MCF 10A (cell line): ENCODE data around the gene KCNJ16. TPM values are rescaled to one million over a fixed set of nuclear protein-coding genes. Genes with fewer than 3 reads are reported as not detected.

Source experiments
- BruUV-seq: library from RNA; stranded (reverse); fragments of 400-500 nt; replicated peaks from 2 replicates; lab custom pipeline; 2021; lab: Mats Ljungman, UMichigan
- CTCF ChIA-PET: fragments of 300-600 bp; sonication (Branson Sonifier 250); formaldehyde crosslinking; extraction: SDS; loops from one replicate; lab custom pipeline; 2021; ENCODE audit warnings: antibody characterized with exemption, inconsistent platforms; lab: Yijun Ruan, JAX
- POLR2A ChIA-PET: fragments of 300-600, 350-650 bp; sonication (Branson Sonifier 250); formaldehyde crosslinking; extraction: SDS; loops from one replicate; lab custom pipeline; 2020; ENCODE audit warnings: antibody characterized with exemption, inconsistent platforms; lab: Yijun Ruan, JAX
- DNase-seq: peaks from one replicate; pipeline ENCODE4 v3.0.0-alpha.2; 2018; ENCODE audit not compliant: unreplicated experiment
- H3K27ac Mint-ChIP-seq: one replicate; pipeline ENCODE4 v1.8.0; 2022; ENCODE audit warnings: mild to moderate bottlenecking, low read depth, mixed read lengths; ENCODE audit not compliant: unreplicated experiment
- H3K27me3 Mint-ChIP-seq: one replicate; pipeline ENCODE4 v1.8.0; 2022; ENCODE audit warnings: mixed read lengths; ENCODE audit not compliant: insufficient read depth, unreplicated experiment
- H3K36me3 Mint-ChIP-seq: one replicate; pipeline ENCODE4 v1.8.0; 2022; ENCODE audit warnings: mild to moderate bottlenecking, moderate library complexity, mixed read lengths; ENCODE audit not compliant: insufficient read depth, unreplicated experiment
- H3K4me1 Mint-ChIP-seq: one replicate; pipeline ENCODE4 v1.8.0; 2022; ENCODE audit warnings: mixed read lengths; ENCODE audit not compliant: insufficient read depth, unreplicated experiment
- H3K4me3 Mint-ChIP-seq: one replicate; pipeline ENCODE4 v1.8.0; 2022; ENCODE audit warnings: mild to moderate bottlenecking, moderate library complexity, mixed read lengths; ENCODE audit not compliant: unreplicated experiment
- H3K9me3 Mint-ChIP-seq: one replicate; pipeline ENCODE4 v1.8.0; 2022; ENCODE audit warnings: mixed read lengths; ENCODE audit not compliant: unreplicated experiment
- intact Hi-C: fragments of 100-400 bp; cut with micrococcal nuclease; formaldehyde crosslinking; loops from 2 replicates; pipeline ENCODE4 v1.14.1; 2022
- total RNA-seq: library from RNA; stranded (reverse); gene quantifications from 2 replicates; pipeline ENCODE4 v1.2.3, GENCODE V29; 2022
- TF ChIP-seq, protein P1 (sequence below): fragments of 200-600 bp; IDR thresholded peaks from one replicate; pipeline ENCODE4 v1.8.0; 2022; ENCODE audit warnings: antibody characterized with exemption, mild to moderate bottlenecking; ENCODE audit not compliant: unreplicated experiment

KCNJ16 gene
- total RNA-seq, 1 experiment from 2014 or later = 0.42 TPM

GRCh38 chr17:70060415-70060814, 14.6 kb upstream of the KCNJ16 start:
- intact Hi-C loops = no loop called here
- no peak overlapping the region for H3K4me3 Mint-ChIP-seq
- DNase-seq = no peak
- H3K27me3 Mint-ChIP-seq = no peaks in the 10 kb centered on the region
- TF ChIP-seq, protein P1, sequence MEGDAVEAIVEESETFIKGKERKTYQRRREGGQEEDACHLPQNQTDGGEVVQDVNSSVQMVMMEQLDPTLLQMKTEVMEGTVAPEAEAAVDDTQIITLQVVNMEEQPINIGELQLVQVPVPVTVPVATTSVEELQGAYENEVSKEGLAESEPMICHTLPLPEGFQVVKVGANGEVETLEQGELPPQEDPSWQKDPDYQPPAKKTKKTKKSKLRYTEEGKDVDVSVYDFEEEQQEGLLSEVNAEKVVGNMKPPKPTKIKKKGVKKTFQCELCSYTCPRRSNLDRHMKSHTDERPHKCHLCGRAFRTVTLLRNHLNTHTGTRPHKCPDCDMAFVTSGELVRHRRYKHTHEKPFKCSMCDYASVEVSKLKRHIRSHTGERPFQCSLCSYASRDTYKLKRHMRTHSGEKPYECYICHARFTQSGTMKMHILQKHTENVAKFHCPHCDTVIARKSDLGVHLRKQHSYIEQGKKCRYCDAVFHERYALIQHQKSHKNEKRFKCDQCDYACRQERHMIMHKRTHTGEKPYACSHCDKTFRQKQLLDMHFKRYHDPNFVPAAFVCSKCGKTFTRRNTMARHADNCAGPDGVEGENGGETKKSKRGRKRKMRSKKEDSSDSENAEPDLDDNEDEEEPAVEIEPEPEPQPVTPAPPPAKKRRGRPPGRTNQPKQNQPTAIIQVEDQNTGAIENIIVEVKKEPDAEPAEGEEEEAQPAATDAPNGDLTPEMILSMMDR = no peak
- CTCF ChIA-PET = interaction anchor here (0.7 kb wide), 1 partner anchor 707 kb away, joined by 3 read pairs; no protein-coding TSS in a partner anchor
- no peak overlapping the region for H3K27ac Mint-ChIP-seq
- peaks cover 14% of the 10 kb centered on the region for H3K4me1 Mint-ChIP-seq
- no peaks in the 10 kb centered on the region for H3K9me3 Mint-ChIP-seq
- POLR2A ChIA-PET = interaction anchor here (0.6 to 1.0 kb wide), 2 partner anchors 17 to 199 kb away, joined by 3 read pairs; no protein-coding TSS in a partner anchor
- H3K36me3 Mint-ChIP-seq = no peaks in the 10 kb centered on the region
- no TSS peak for BruUV-seq

DNA sequence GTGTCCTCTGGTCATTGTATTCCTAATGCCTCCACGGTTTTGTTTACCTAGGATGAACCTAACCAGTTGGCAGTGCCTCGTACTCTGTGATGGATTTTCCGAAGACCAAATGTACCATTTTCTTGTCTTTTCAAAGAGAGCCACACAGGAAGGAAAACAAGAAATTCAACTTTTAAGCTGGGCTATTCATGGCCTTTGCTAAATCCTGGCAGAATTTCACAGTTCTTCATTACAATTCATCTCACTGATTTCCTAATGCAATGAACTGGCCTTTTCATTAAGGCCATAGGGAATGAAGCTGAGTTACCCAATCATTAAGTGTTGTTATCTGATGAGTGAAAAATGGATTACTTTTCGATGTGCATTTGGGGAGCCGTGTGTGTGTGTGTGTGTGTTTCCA, 7.9 kb upstream of the KCNJ16 start:
- ChIA-PET POLR2A (interaction anchor here (1.1 kb wide), 1 partner anchor 19 kb away, joined by 3 read pairs; no protein-coding TSS in a partner anchor), CTCF (no interaction called here)
- no TSS peak for BruUV-seq
- intact Hi-C loops = no loop called here
- TF ChIP-seq, protein P1 = no peak
- peaks cover 10% of the 10 kb centered on the region for H3K4me1 Mint-ChIP-seq
- H3K36me3 Mint-ChIP-seq = no peaks in the 10 kb centered on the region
- DNase-seq = no peak
- H3K27ac Mint-ChIP-seq = no peak overlapping the region
- H3K27me3 Mint-ChIP-seq = no peaks in the 10 kb centered on the region
- no peaks in the 10 kb centered on the region for H3K9me3 Mint-ChIP-seq
- no peak overlapping the region for H3K4me3 Mint-ChIP-seq

DNA sequence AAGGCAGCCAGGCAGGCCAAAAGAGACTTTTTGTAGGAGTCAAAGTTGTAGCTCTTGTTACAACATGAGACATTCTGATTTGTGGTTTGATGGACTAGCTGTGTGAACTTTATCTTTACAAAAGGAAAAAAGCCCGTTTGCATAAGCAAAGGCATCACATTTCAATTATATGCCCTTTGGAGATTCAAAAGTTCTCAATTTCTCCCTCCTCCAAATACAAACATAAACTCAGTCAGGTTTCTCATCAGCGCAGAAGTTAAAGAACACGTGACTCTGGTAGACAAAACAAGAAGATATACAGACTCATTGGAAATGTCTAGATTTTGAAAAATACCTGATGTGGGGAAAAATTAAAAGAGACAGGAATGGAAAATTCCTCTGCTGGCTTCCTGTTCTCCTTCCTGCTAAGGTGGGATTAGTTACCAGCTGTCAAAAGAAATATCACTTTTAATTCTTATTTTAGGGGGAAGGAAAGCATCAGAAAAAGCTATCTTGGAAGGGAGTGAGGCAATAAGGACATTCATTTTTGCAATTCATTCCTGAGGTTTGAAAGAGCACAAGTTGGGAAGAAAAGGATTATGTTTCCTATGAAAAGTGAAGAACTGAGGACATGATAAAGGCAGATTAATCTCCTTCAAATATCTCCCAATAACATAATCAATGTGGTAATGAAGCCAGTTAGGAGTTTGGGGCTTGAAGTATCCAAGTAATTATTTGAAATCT, 4.6 kb upstream of the KCNJ16 start:
- POLR2A ChIA-PET = interaction anchor here (0.9 to 1.3 kb wide), 2 partner anchors 18 to 23 kb away, joined by 3 read pairs; no protein-coding TSS in a partner anchor
- H3K4me3 Mint-ChIP-seq = no peak overlapping the region
- TF ChIP-seq, protein P1 = no peak
- H3K9me3 Mint-ChIP-seq = no peaks in the 10 kb centered on the region
- H3K36me3 Mint-ChIP-seq = no peaks in the 10 kb centered on the region
- H3K27ac Mint-ChIP-seq = no peak overlapping the region
- DNase-seq = no peak
- CTCF ChIA-PET = interaction anchor here (0.6 to 0.7 kb wide), 2 partner anchors 218 to 559 kb away, joined by 3 to 4 read pairs; no protein-coding TSS in a partner anchor
- H3K27me3 Mint-ChIP-seq = no peaks in the 10 kb centered on the region
- BruUV-seq = no TSS peak
- H3K4me1 Mint-ChIP-seq = peaks cover 20% of the 10 kb centered on the region
- intact Hi-C loops = no loop called here

- ChIA-PET CTCF (interaction anchor here (0.7 kb wide), 1 partner anchor 219 kb away, joined by 4 read pairs; no protein-coding TSS in a partner anchor), POLR2A (no interaction called here)
- H3K4me1 Mint-ChIP-seq = peaks cover 22% of the 10 kb centered on the region
Measured at GRCh38 chr17:70071127-70071526, 3.9 kb upstream of the KCNJ16 start.

More at GRCh38 chr17:70071127-70071526, 3.9 kb upstream of the KCNJ16 start:
- no peaks in the 10 kb centered on the region for H3K36me3 Mint-ChIP-seq
- intact Hi-C loops = no loop called here
- no peaks in the 10 kb centered on the region for H3K27me3 Mint-ChIP-seq
- TF ChIP-seq, protein P1 = no peak
- no peak overlapping the region for H3K27ac Mint-ChIP-seq
- no peak overlapping the region for H3K4me3 Mint-ChIP-seq
- DNase-seq = no peak
- BruUV-seq = no TSS peak
- no peaks in the 10 kb centered on the region for H3K9me3 Mint-ChIP-seq
